GM12878 (cell line): ENCODE measurements around the gene SLC9A8. TPM values are rescaled to one million over a fixed set of nuclear protein-coding genes. Genes with fewer than 3 reads are reported as not detected.

Experiments
- ATAC-seq: fragments of 200-7000 bp; cut with Tn5 transposase; 3 replicates; pipeline ENCODE4 v1.9.1; 2020; ENCODE audit warnings: mild to moderate bottlenecking, moderate library complexity
- BruUV-seq: library from RNA; stranded (reverse); fragments of 400-500 nt; replicated peaks from 2 replicates; lab custom pipeline; 2021; lab: Mats Ljungman, UMichigan
- CTCF ChIA-PET: fragments of 300-600 bp; sonication (Branson Sonifier 250); formaldehyde crosslinking; extraction: SDS; loops from one replicate; lab custom pipeline; 2021; ENCODE audit warnings: inconsistent platforms; lab: Yijun Ruan, JAX
- POLR2A ChIA-PET: fragments of 350-600 bp; formaldehyde crosslinking; extraction: SDS; loops from one replicate; lab custom pipeline; 2021; ENCODE audit warnings: inconsistent platforms; lab: Charles Lee
- RAD21 ChIA-PET: fragments of 300-600 bp; sonication (Branson Sonifier 250); formaldehyde crosslinking; loops from one replicate; lab custom pipeline; 2023; ENCODE audit warnings: antibody characterized with exemption; ENCODE audit not compliant: unreplicated experiment; lab: Charles Lee
- SMC1A ChIA-PET: fragments of 300-600 bp; sonication (Branson Sonifier 250); formaldehyde crosslinking; loops from one replicate; lab custom pipeline; 2023; ENCODE audit not compliant: unreplicated experiment, uncharacterized antibody; lab: Charles Lee
- DNase-seq: peaks from one replicate; pipeline ENCODE4 v3.0.0-alpha.2; 2011; ENCODE audit warnings: low read depth, low spot score
- FAIRE-seq: peaks from 3 replicates; lab custom pipeline; 2011; peaks lifted over from hg19 to GRCh38; lab: Jason Lieb, UNC
- H2AFZ ChIP-seq: 2 replicates; pipeline ENCODE4 v1.6.0; 2011; ENCODE audit warnings: low read depth, low read length, control low read depth; ENCODE audit not compliant: control insufficient read depth
- H3K27ac ChIP-seq: 2 replicates; pipeline ENCODE4 v1.5.1; 2011; ENCODE audit warnings: control low read depth; ENCODE audit not compliant: control insufficient read depth, insufficient read depth
- H3K27me3 ChIP-seq, 2 experiments: replicated peaks in 1 of 2; 2 replicates each; pipeline versions ENCODE4 v1.6.0 to v1.6.1; 2011; ENCODE audit warnings: low read length in 1 of 2; ENCODE audit not compliant: control insufficient read depth in 2 of 2, insufficient read depth in 2 of 2
- H3K36me3 ChIP-seq, 2 experiments: 2 replicates each; pipeline ENCODE4 v1.5.1; 2011; ENCODE audit warnings: low read length in 1 of 2; ENCODE audit not compliant: control insufficient read depth in 2 of 2, insufficient read depth in 2 of 2
- H3K4me1 ChIP-seq: 2 replicates; pipeline ENCODE4 v1.6.1; 2011; ENCODE audit warnings: mild to moderate bottlenecking, low read length, moderate library complexity, mixed read lengths; ENCODE audit not compliant: control insufficient read depth, insufficient read depth
- H3K4me2 ChIP-seq: 2 replicates; pipeline ENCODE4 v1.6.0; 2011; ENCODE audit warnings: control low read depth; ENCODE audit not compliant: control insufficient read depth, insufficient read depth
- H3K4me3 ChIP-seq: fragments of 200-600 bp; sonication (generic); 2 replicates; pipeline ENCODE4 v1.5.1; 2016
- H3K79me2 ChIP-seq: 2 replicates; pipeline ENCODE4 v1.6.0; 2011; ENCODE audit warnings: low read length; ENCODE audit not compliant: control insufficient read depth, insufficient read depth
- H3K9ac ChIP-seq: 2 replicates; pipeline ENCODE4 v1.8.0; 2011; ENCODE audit warnings: low read length, control low read depth, mixed read lengths; ENCODE audit not compliant: control insufficient read depth, insufficient read depth
- H3K9me3 ChIP-seq: replicated peaks from 3 replicates; pipeline ENCODE4 v1.5.1; 2011; ENCODE audit warnings: mild to moderate bottlenecking, low read length; ENCODE audit not compliant: control insufficient read depth, insufficient read depth
- H4K20me1 ChIP-seq: 2 replicates; pipeline ENCODE4 v1.6.0; 2011; ENCODE audit not compliant: control insufficient read depth, insufficient read depth
- EED ChIP-seq: sonication (generic); IDR thresholded peaks from 2 replicates; pipeline ENCODE4 v1.6.1; 2016; ENCODE audit warnings: antibody characterized with exemption, low read depth
- SMAD1 ChIP-seq: fragments of 450-650 bp; IDR thresholded peaks from 2 replicates; pipeline ENCODE4 v1.6.1; 2018; ENCODE audit warnings: mild to moderate bottlenecking, low read depth; ENCODE audit not compliant: partially characterized antibody
- SREBF1 ChIP-seq: IDR thresholded peaks from 2 replicates; pipeline ENCODE4 v1.6.1; 2012; ENCODE audit warnings: mild to moderate bottlenecking, low read length
- ZNF622 ChIP-seq: fragments of 450-650 bp; IDR thresholded peaks from 2 replicates; pipeline ENCODE4 v1.6.1; 2017; ENCODE audit warnings: mild to moderate bottlenecking, inconsistent platforms
- WGBS: methylation state at CpG from one replicate; pipeline ENCODE4 v1.1.6; 2016; ENCODE audit warnings: low lambda C conversion rate; ENCODE audit not compliant: insufficient replicate concordance, insufficient coverage; ENCODE audit errors: missing lambda C conversion rate; 5-methylcytosine and 5-hydroxymethylcytosine counted together
- in situ Hi-C: fragments of 300-500 bp; cut with MboI; formaldehyde crosslinking; loops from 9 replicates; pipeline ENCODE4 v1.14.3; 2018; ENCODE audit warnings: mixed read lengths
- intact Hi-C: fragments of 100-400 bp; cut with micrococcal nuclease; formaldehyde crosslinking; loops from one replicate; pipeline ENCODE4 v1.14.2; 2022; ENCODE audit not compliant: unreplicated experiment
- polyA plus RNA-seq, 11 experiments: library from polyadenylated mRNA; depleted of rRNA in 4 of 11; unstranded in 6 of 11; stranded (reverse) in 5 of 11; fragments of >200 nt; fragmentation: Nextera tagmentation in 4 of 11; fragmentation: Illumina TruSeq in 1 of 11; extraction: Ambion mirVana in 4 of 11; extraction: Trizol in 1 of 11; gene quantifications; 1 replicate in 1 of 11; 2 replicates in 10 of 11; pipeline versions ENCODE4 v1.2.1 to v1.2.3, GENCODE V29; 2011 to 2016; ENCODE audit warnings: inconsistent platforms in 2 of 11, missing spikeins in 2 of 11, low read depth in 1 of 11
- total RNA-seq, 4 experiments: library from RNA; depleted of rRNA in 3 of 4; stranded (reverse); fragments of >200 nt in 3 of 4; fragmentation: Illumina TruSeq in 1 of 4; extraction: Trizol in 1 of 4; gene quantifications; 2 replicates each; pipeline versions ENCODE4 v1.2.1 to v1.2.3, GENCODE V29; 2013 to 2021
- TF ChIP-seq, protein P1 (sequence below): IDR thresholded peaks from 2 replicates; pipeline ENCODE4 v1.6.1; 2012; ENCODE audit warnings: improper control_type of control experiment, low read depth, low read length; ENCODE audit not compliant: insufficient replicate concordance
- TF ChIP-seq, protein P2 (sequence below): fragments of 450-650 bp; IDR thresholded peaks from 2 replicates; pipeline ENCODE4 v1.6.1; 2017; ENCODE audit warnings: antibody characterized with exemption, mild to moderate bottlenecking, moderate library complexity
- TF ChIP-seq, protein P3 (sequence below), 3 experiments: IDR thresholded peaks in 2 of 3; conservative IDR thresholded peaks in 1 of 3; 2 replicates each; pipeline ENCODE4 v1.5.1; 2011; ENCODE audit warnings: low read depth in 3 of 3, low read length in 3 of 3, mild to moderate bottlenecking in 3 of 3, control low read depth in 2 of 3, moderate library complexity in 2 of 3, inconsistent platforms in 1 of 3, mixed read lengths in 1 of 3; ENCODE audit not compliant: control insufficient read depth in 2 of 3, insufficient read depth in 1 of 3; ENCODE audit errors: extremely low read depth in 1 of 3
- TF ChIP-seq, protein P4 (sequence below): fragments of 450-650 bp; IDR thresholded peaks from 2 replicates; pipeline ENCODE4 v1.6.1; 2016; ENCODE audit warnings: mild to moderate bottlenecking, moderate library complexity, borderline replicate concordance

SLC9A8 gene
- total and polyA plus RNA-seq, 10 of the 15 experiments (the other 5 are each of a cell fraction or from before 2014, with no cell fraction given): 0.40 to 15.5 (median 6.5) TPM

DNA sequence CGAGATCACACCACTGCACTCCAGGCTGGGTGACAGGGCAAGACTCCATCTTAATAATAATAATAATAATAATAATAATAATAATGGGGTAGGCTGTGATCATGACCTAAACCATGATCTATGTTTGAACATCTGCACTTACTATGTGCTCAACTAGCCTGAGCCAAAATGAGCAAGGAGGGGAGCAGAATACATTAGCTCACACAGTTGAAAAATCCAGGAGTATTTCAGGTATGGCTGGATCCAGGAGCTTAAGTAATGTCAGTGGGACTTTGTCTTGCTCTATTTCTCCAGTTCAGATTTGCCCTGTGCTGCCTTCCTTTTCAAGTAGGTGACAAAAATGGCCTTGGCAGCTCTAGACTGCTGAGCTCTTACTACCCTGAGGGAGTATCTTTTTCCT lies 32.7 kb upstream of the SLC9A8 start (continued):
- TF ChIP-seq, protein P1, sequence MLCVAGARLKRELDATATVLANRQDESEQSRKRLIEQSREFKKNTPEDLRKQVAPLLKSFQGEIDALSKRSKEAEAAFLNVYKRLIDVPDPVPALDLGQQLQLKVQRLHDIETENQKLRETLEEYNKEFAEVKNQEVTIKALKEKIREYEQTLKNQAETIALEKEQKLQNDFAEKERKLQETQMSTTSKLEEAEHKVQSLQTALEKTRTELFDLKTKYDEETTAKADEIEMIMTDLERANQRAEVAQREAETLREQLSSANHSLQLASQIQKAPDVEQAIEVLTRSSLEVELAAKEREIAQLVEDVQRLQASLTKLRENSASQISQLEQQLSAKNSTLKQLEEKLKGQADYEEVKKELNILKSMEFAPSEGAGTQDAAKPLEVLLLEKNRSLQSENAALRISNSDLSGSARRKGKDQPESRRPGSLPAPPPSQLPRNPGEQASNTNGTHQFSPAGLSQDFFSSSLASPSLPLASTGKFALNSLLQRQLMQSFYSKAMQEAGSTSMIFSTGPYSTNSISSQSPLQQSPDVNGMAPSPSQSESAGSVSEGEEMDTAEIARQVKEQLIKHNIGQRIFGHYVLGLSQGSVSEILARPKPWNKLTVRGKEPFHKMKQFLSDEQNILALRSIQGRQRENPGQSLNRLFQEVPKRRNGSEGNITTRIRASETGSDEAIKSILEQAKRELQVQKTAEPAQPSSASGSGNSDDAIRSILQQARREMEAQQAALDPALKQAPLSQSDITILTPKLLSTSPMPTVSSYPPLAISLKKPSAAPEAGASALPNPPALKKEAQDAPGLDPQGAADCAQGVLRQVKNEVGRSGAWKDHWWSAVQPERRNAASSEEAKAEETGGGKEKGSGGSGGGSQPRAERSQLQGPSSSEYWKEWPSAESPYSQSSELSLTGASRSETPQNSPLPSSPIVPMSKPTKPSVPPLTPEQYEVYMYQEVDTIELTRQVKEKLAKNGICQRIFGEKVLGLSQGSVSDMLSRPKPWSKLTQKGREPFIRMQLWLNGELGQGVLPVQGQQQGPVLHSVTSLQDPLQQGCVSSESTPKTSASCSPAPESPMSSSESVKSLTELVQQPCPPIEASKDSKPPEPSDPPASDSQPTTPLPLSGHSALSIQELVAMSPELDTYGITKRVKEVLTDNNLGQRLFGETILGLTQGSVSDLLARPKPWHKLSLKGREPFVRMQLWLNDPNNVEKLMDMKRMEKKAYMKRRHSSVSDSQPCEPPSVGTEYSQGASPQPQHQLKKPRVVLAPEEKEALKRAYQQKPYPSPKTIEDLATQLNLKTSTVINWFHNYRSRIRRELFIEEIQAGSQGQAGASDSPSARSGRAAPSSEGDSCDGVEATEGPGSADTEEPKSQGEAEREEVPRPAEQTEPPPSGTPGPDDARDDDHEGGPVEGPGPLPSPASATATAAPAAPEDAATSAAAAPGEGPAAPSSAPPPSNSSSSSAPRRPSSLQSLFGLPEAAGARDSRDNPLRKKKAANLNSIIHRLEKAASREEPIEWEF: no peak
- TF ChIP-seq, protein P2, sequence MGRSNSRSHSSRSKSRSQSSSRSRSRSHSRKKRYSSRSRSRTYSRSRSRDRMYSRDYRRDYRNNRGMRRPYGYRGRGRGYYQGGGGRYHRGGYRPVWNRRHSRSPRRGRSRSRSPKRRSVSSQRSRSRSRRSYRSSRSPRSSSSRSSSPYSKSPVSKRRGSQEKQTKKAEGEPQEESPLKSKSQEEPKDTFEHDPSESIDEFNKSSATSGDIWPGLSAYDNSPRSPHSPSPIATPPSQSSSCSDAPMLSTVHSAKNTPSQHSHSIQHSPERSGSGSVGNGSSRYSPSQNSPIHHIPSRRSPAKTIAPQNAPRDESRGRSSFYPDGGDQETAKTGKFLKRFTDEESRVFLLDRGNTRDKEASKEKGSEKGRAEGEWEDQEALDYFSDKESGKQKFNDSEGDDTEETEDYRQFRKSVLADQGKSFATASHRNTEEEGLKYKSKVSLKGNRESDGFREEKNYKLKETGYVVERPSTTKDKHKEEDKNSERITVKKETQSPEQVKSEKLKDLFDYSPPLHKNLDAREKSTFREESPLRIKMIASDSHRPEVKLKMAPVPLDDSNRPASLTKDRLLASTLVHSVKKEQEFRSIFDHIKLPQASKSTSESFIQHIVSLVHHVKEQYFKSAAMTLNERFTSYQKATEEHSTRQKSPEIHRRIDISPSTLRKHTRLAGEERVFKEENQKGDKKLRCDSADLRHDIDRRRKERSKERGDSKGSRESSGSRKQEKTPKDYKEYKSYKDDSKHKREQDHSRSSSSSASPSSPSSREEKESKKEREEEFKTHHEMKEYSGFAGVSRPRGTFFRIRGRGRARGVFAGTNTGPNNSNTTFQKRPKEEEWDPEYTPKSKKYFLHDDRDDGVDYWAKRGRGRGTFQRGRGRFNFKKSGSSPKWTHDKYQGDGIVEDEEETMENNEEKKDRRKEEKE: no peak

DNA sequence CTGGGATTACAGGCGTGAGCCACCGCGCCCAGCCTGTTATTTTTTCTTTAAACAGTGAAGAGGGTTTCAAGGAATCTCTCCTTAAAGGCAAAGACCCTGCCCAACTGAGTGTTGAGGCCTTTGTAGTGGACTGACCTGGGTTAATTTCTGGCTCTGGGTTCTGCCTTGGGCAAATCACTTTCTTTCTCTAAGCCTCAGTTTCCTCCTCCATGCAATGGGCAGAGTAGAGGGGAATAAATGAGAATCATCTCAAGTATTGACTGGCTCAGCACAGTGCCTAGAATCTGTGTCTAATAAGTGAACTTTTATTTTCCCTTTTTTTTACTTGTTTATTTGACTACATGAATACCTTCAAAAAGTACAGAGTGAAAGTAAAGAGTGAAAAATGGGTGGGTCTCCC lies 31.0 kb upstream of the SLC9A8 start:
- ChIA-PET RAD21 (no interaction called here), POLR2A (no interaction called here), CTCF (no interaction called here), SMC1A (no interaction called here)
- Histone ChIP-seq H3K27me3 (no peaks in the 10 kb centered on the region), H2AFZ (no peak overlapping the region), H3K9me3 (no peaks in the 10 kb centered on the region), H3K4me2 (no peak overlapping the region), H3K36me3 (no peaks in the 10 kb centered on the region), H3K27ac (no peak overlapping the region), H3K9ac (no peak overlapping the region), H3K4me3 (no peak overlapping the region), H4K20me1 (no peaks in the 10 kb centered on the region), H3K79me2 (no peaks in the 10 kb centered on the region), H3K4me1 (peaks cover 19% of the 10 kb centered on the region)
- ATAC-seq (no peak), FAIRE-seq (no peak), DNase-seq (no peak)
- 98% methylated on average over 3 of the region's 3 CpGs for WGBS
- intact Hi-C loops (no loop called here), in situ Hi-C loops (no loop called here)
- BruUV-seq: no TSS peak
- TF ChIP-seq ZNF622 (no peak), SREBF1 (no peak), EED (no peak), SMAD1 (no peak)
- TF ChIP-seq, protein P3, sequence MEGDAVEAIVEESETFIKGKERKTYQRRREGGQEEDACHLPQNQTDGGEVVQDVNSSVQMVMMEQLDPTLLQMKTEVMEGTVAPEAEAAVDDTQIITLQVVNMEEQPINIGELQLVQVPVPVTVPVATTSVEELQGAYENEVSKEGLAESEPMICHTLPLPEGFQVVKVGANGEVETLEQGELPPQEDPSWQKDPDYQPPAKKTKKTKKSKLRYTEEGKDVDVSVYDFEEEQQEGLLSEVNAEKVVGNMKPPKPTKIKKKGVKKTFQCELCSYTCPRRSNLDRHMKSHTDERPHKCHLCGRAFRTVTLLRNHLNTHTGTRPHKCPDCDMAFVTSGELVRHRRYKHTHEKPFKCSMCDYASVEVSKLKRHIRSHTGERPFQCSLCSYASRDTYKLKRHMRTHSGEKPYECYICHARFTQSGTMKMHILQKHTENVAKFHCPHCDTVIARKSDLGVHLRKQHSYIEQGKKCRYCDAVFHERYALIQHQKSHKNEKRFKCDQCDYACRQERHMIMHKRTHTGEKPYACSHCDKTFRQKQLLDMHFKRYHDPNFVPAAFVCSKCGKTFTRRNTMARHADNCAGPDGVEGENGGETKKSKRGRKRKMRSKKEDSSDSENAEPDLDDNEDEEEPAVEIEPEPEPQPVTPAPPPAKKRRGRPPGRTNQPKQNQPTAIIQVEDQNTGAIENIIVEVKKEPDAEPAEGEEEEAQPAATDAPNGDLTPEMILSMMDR (IDR thresholded peaks at IDR 0.05 in 2 of 3, conservative IDR thresholded peaks at IDR 0.05 in 1 of 3; ENCODE audit: control insufficient read depth in 2 of 3, extremely low read depth in 1 of 3, insufficient read depth in 1 of 3, low read depth in 3 of 3, low read length in 3 of 3): no peak
- TF ChIP-seq, protein P4, sequence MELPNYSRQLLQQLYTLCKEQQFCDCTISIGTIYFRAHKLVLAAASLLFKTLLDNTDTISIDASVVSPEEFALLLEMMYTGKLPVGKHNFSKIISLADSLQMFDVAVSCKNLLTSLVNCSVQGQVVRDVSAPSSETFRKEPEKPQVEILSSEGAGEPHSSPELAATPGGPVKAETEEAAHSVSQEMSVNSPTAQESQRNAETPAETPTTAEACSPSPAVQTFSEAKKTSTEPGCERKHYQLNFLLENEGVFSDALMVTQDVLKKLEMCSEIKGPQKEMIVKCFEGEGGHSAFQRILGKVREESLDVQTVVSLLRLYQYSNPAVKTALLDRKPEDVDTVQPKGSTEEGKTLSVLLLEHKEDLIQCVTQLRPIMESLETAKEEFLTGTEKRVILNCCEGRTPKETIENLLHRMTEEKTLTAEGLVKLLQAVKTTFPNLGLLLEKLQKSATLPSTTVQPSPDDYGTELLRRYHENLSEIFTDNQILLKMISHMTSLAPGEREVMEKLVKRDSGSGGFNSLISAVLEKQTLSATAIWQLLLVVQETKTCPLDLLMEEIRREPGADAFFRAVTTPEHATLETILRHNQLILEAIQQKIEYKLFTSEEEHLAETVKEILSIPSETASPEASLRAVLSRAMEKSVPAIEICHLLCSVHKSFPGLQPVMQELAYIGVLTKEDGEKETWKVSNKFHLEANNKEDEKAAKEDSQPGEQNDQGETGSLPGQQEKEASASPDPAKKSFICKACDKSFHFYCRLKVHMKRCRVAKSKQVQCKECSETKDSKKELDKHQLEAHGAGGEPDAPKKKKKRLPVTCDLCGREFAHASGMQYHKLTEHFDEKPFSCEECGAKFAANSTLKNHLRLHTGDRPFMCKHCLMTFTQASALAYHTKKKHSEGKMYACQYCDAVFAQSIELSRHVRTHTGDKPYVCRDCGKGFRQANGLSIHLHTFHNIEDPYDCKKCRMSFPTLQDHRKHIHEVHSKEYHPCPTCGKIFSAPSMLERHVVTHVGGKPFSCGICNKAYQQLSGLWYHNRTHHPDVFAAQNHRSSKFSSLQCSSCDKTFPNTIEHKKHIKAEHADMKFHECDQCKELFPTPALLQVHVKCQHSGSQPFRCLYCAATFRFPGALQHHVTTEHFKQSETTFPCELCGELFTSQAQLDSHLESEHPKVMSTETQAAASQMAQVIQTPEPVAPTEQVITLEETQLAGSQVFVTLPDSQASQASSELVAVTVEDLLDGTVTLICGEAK: no peak
